Esophagus muscularis mucosa (tissue), 4 donors: ENCODE results near the gene ARHGAP15. TPM values are rescaled to one million over a fixed set of nuclear protein-coding genes. Genes with fewer than 3 reads are reported as not detected.

Experiments
- DNase-seq: peaks from one replicate; pipeline ENCODE4 v3.0.0-alpha.2; 2017; ENCODE audit errors: extremely low spot score
- H3K27ac ChIP-seq, 4 donors: fragments of 200-600 bp; sonication (generic); replicated peaks in 1 of 4; 1 replicate in 3 of 4; 2 replicates in 1 of 4; pipeline ENCODE4 v1.5.1; 2016 to 2019; ENCODE audit warnings: mild to moderate bottlenecking in 1 of 4
- H3K27me3 ChIP-seq, 4 donors: fragments of 200-600 bp; sonication (generic); one replicate each; pipeline versions ENCODE4 v1.5.1 to v1.6.0; 2016 to 2019
- H3K36me3 ChIP-seq, 4 donors: fragments of 200-600 bp; sonication (generic); one replicate each; pipeline ENCODE4 v1.5.1; 2016 to 2019
- H3K4me1 ChIP-seq, 4 donors: fragments of 200-600 bp; sonication (generic); one replicate each; pipeline ENCODE4 v1.5.1; 2016 to 2019
- H3K4me3 ChIP-seq, 4 donors: fragments of 200-600 bp; sonication (generic); 1 replicate in 2 of 4; 2 replicates in 2 of 4; pipeline ENCODE4 v1.5.1; 2016 to 2019; ENCODE audit warnings: mild to moderate bottlenecking in 4 of 4, moderate library complexity in 1 of 4
- H3K9me3 ChIP-seq, 4 donors: fragments of 200-600 bp; sonication (generic); 1 replicate in 3 of 4; 2 replicates in 1 of 4; pipeline ENCODE4 v1.5.1; 2016 to 2019
- EP300 ChIP-seq: sonication (generic); formaldehyde crosslinking; IDR thresholded peaks from one replicate; pipeline ENCODE4 v1.6.1; 2017; ENCODE audit warnings: antibody characterized with exemption
- POLR2A ChIP-seq: fragments of 450-650 bp; IDR thresholded peaks from one replicate; pipeline ENCODE4 v1.6.1; 2017; ENCODE audit warnings: antibody characterized with exemption, moderate library complexity, mild to moderate bottlenecking, low read depth
- POLR2AphosphoS5 ChIP-seq, 2 donors: sonication (generic); formaldehyde crosslinking; IDR thresholded peaks; one replicate each; pipeline ENCODE4 v1.6.1; 2017; ENCODE audit warnings: antibody characterized with exemption in 2 of 2
- WGBS: methylation state at CpG from one replicate; pipeline ENCODE4 v1.1.5; 2018; 5-methylcytosine and 5-hydroxymethylcytosine counted together
- intact Hi-C: fragments of 100-400 bp; cut with DNase I; formaldehyde crosslinking; loops from one replicate; pipeline ENCODE4 v1.15.1; 2023
- total RNA-seq, 4 donors: library from RNA; depleted of rRNA; stranded (reverse); fragments of >200 nt; gene quantifications; one replicate each; pipeline versions ENCODE4 v1.1.0 to v1.2.1, GENCODE V29; 2016
- TF ChIP-seq, protein P1 (sequence below), 3 experiments: fragments of 200-600 bp in 2 of 3; fragments of 450-650 bp in 1 of 3; sonication (generic) in 2 of 3; IDR thresholded peaks; one replicate each; pipeline ENCODE4 v1.5.1; 2017 to 2019; ENCODE audit warnings: antibody characterized with exemption in 3 of 3, mild to moderate bottlenecking in 2 of 3, moderate library complexity in 1 of 3

The ARHGAP15 gene
- total RNA-seq, 4 donors from 2014 or later, result 5.4 to 13.3 (median 7.1) TPM

DNA sequence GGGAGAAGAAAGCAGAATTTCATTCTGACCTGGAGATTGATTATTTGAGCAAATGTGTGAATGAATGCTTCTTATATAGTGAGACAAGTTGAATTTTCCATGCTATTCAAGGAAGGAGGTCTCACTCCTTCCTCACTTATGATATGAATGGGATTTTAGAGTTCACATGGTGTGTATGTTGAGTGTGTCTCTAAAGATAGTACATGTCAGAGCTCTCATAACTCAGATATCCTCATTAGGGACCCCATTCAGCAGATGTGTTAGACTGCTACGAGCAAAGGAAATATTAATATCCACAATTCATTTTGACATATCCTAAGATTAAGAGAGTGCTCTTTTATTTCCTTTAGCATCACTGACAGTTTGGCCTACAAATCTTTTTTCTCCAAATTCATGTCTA, 368.5 kb downstream of the ARHGAP15 start:
- Histone ChIP-seq H3K36me3 (no peaks in the 10 kb centered on the region), H3K27ac (no peak overlapping the region), H3K4me1 (no peaks in the 10 kb centered on the region), H3K27me3 (no peaks in the 10 kb centered on the region), H3K4me3 (no peak overlapping the region), H3K9me3 (no peaks in the 10 kb centered on the region)
- intact Hi-C loops, result no loop called here
- DNase-seq, result no peak
- TF ChIP-seq POLR2A (no peak), EP300 (no peak), POLR2AphosphoS5 (IDR thresholded peaks at IDR 0.05) (no peak)
- TF ChIP-seq, protein P1, sequence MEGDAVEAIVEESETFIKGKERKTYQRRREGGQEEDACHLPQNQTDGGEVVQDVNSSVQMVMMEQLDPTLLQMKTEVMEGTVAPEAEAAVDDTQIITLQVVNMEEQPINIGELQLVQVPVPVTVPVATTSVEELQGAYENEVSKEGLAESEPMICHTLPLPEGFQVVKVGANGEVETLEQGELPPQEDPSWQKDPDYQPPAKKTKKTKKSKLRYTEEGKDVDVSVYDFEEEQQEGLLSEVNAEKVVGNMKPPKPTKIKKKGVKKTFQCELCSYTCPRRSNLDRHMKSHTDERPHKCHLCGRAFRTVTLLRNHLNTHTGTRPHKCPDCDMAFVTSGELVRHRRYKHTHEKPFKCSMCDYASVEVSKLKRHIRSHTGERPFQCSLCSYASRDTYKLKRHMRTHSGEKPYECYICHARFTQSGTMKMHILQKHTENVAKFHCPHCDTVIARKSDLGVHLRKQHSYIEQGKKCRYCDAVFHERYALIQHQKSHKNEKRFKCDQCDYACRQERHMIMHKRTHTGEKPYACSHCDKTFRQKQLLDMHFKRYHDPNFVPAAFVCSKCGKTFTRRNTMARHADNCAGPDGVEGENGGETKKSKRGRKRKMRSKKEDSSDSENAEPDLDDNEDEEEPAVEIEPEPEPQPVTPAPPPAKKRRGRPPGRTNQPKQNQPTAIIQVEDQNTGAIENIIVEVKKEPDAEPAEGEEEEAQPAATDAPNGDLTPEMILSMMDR (IDR thresholded peaks at IDR 0.05), result no peak
- 76% methylated on average over 1 of the region's 1 CpG for WGBS

DNA sequence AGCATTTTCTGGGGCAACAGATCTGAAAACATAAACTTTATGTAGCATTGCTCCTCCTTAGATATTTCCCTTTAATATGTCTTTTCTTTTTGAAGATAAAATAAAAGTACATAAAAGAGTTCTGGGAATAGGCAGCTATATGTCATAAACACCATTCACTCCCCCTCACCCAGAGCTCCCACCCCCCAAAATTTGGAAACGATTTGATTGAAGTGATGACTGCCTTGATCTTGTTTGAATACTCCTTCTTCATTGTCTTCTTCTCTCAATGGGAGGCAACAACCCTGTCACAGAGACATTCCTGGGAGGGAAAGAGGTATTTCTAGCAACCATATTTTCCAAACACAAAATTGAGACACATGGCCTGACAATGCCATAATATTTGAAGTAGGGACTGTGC, 369.3 kb downstream of the ARHGAP15 start:
- H3K9me3 ChIP-seq, result no peaks in the 10 kb centered on the region
- H3K4me3 ChIP-seq, result no peak overlapping the region
- no peak for DNase-seq
- no peaks in the 10 kb centered on the region for H3K36me3 ChIP-seq
- H3K27me3 ChIP-seq, result no peaks in the 10 kb centered on the region
- TF ChIP-seq, protein P1 (IDR thresholded peaks at IDR 0.05), result no peak
- H3K4me1 ChIP-seq, result no peaks in the 10 kb centered on the region
- intact Hi-C loops, result no loop called here
- H3K27ac ChIP-seq, result no peak overlapping the region
- WGBS, result 45% methylated on average over 1 of the region's 1 CpG

DNA sequence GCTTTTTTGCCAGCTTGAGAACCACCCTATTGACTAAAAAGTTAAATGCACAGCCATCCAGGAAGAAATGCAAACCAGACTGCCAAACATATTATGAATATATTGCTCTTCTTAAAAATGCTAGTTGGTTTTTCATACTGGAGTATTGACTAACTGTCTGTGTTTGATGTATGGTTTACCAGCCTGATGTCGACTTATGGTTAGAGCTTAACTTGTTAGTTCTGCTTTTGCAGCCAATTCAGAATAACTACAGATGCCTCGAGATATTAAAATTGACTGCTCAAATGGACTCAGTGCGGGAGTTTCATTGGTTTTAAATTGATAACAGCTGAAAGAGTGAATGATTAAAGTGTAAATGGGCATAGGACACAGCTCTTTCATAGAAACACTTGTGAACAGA, 369.8 kb downstream of the ARHGAP15 start:
- TF ChIP-seq POLR2A (no peak), EP300 (no peak), POLR2AphosphoS5 (IDR thresholded peaks at IDR 0.05) (no peak)
- TF ChIP-seq, protein P1 (IDR thresholded peaks at IDR 0.05), result no peak
- Histone ChIP-seq H3K27ac (no peak overlapping the region), H3K9me3 (no peaks in the 10 kb centered on the region), H3K36me3 (no peaks in the 10 kb centered on the region), H3K27me3 (no peaks in the 10 kb centered on the region), H3K4me1 (no peaks in the 10 kb centered on the region), H3K4me3 (no peak overlapping the region)
- no peak for DNase-seq
- intact Hi-C loops, result no loop called here
- WGBS, result 50% methylated on average over 3 of the region's 3 CpGs

DNA sequence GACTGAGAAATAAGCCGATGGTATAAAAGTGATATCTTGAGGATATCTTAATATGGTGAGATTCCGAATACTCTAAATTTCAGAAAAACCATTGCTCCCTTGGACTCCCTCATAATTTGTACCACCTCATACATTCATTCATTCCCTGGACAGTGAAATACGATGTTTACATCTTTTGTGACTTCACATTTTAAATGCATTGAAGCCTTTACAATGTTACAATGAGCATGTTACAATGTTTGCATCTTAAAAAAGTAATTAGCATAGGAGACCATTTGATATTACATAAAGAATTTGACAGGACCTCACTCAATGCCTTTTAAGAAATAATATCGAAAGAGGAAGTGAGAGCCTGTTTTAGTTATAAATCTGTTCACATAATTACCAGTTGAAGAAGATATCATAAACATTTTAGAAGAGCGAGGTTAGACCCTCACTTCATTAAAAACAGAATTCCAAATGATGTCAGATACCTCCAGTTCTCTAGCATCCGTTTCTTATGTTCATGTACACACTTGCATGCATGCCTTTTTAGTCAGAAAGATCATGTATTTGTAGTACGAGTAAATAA, 372.0 kb downstream of the ARHGAP15 start:
- no peaks in the 10 kb centered on the region for H3K27me3 ChIP-seq
- no peak overlapping the region for H3K4me3 ChIP-seq
- H3K36me3 ChIP-seq, result no peaks in the 10 kb centered on the region
- H3K9me3 ChIP-seq, result no peaks in the 10 kb centered on the region
- no peak overlapping the region for H3K27ac ChIP-seq
- WGBS, result 86% methylated on average over 7 of the region's 7 CpGs
- intact Hi-C loops, result no loop called here
- TF ChIP-seq, protein P1 (IDR thresholded peaks at IDR 0.05), result no peak
- TF ChIP-seq POLR2AphosphoS5 (IDR thresholded peaks at IDR 0.05), result no peak
- TF ChIP-seq POLR2A, result no peak
- TF ChIP-seq EP300, result no peak
- H3K4me1 ChIP-seq, result no peaks in the 10 kb centered on the region
- no peak for DNase-seq

DNA sequence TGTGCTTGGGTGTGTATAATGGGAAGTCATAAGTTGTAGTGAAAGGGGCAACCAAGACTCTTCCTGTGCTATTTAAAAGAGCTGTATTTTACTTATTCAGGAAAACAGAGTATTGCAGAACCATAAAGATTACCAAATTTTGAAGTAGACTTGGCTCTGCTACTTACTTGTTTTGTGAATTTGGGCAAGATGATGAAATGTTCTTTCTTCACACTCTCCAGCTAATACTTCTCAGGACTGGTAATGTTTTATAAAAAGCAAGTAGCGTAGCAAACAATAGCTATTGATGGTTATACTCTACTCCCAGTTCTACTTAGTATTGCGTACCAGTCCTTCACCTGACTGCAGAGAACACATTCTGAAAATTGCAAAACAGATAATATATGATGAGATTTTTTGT, 374.1 kb downstream of the ARHGAP15 start:
- no peak overlapping the region for H3K4me3 ChIP-seq
- H3K4me1 ChIP-seq, result no peaks in the 10 kb centered on the region
- intact Hi-C loops, result no loop called here
- H3K36me3 ChIP-seq, result no peaks in the 10 kb centered on the region
- no peaks in the 10 kb centered on the region for H3K9me3 ChIP-seq
- 98% methylated on average over 2 of the region's 2 CpGs for WGBS
- H3K27me3 ChIP-seq, result no peaks in the 10 kb centered on the region
- H3K27ac ChIP-seq, result no peak overlapping the region
- no peak for DNase-seq
- TF ChIP-seq POLR2A, result no peak
